ENCODE measurements around the gene JPH4. TPM values are rescaled to one million over a fixed set of nuclear protein-coding genes. Genes with fewer than 3 reads are reported as not detected.

The JPH4 gene
- total RNA-seq (2022; extraction: Qiagen RNA extraction; ENCODE audit: low read depth): 0.03 TPM in 3 of 5 replicates, not detected in the others

DNA sequence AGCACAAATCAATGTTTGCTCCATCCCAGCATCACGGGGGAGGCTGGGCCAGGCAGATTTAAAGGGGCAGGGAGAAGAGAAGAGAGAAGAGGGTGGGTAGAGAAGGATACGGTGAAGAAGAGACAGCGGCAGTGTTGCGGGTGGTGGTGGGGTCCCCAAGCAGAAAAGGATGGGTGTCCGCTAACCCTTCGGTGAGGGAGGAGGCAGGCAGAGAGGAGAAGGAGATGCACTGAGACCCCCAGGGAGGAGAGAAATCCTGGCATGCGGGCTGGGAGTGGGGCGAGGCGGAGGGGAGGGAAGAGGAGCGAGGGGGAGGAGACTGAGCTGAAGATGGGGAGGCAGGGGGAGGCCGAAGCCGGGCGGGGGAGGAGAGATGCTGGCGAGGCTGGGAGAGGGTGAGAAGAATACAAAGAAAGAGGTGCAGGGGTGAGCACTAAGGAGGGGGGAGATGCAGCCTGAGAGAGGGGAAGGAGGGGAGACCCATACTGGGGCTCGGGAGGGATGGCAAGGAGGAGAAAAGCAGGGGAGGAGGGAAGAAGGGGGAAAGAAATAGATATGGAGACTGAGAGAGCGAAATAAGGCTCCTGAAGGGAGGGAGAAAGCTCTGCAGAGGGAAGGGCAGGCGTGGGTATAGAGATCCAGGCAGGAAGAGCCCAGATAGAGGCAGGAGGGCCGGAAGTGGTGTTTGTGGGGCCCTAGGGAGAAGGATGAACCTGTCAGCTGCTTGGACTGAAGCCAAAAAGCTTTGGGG is at the start of gene JPH4:
JPH4 (minus strand) TSS at position 231 of the 751 bp plus-strand sequence. CDS start 1,337 bp downstream, outside the sequence.

DNA sequence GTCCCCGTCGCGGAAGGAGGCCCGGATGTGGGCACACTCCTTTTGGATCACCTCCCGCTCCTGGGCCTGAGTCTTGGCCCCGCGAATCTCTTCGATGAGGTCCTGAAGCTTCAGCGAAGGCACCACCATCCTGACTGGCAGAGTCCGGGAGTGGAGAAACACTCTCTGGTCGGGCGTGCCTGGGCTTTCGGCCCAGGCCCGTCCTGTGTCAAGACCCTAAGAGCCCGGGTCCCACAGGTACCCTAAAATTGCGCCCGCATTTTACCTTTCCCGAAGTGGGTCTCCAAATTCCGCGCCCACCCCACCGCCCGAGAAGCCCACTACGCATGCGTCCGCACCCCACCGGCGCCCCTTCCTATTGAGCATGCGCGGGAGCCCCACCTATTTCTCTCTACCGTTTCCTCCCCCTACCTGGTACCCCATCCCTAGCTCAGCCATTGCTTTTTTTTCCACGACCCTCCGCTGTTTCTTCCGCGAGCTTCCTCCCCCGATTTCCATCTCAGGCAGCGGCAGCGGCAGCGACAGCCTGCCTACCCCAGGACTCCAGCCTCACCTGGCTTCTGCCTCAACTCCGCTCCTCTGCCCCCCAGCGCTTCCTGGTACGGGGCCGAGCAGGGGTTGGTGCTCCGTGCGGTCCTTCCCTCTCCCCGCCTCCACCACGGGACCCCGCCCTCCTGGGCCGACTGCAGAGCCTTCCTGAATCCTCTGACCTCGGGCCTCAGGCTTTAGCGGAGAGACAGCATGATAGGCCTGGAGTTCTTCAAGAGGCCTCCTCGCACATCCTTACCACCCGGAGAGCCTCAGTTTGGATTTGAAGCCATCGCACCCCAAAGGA is 11.2 kb downstream of the JPH4 start, which contains the start of gene AP1G2:
AP1G2 (minus strand) TSS at position 606 of the 835 bp plus-strand sequence; CDS start at position 129, 477 bp downstream.

DNA sequence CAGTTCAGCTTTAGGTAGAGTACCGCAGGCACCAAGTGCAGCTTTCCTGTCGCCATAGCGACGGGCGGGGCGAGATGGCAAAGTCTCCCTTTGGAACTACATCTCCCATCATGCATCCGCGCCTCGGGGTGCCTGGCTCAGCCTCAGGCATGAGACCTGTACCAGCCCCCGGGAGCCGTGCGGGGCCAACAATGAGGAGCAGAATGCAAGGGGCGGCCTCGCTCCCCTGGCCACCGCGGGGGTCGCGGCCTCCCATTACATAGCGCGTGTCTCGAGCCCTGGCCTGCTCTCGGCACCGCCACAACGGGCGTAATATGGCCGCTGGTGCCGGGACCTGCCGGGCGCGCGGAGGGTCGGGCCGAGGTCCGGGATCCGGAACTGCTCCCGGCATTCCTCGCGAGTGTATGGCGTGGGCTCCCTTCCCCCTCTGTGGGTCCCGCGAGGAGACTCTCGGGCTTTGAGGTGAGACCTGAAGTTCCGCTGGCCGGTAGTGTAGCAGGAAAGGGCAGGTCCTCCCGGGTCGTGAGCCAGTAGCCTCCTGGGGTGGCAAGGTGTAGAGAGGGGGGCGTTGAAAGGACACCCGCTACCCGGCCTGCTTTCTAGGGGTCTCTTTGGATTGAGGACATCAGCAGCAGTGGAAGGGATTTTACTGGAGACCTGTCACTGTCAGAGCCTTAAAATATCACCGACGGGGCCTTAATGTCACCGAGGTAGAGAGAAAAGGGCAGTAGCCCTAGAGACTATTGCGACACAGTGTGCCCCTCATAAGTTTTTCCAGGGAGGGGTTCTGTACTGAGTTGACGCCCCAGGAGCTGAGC is 22.5 kb downstream of the JPH4 start, which contains the start of gene THTPA:
THTPA (plus strand) TSS at position 390 of the 818 bp plus-strand sequence. CDS start 487 bp downstream, outside the sequence.

DNA sequence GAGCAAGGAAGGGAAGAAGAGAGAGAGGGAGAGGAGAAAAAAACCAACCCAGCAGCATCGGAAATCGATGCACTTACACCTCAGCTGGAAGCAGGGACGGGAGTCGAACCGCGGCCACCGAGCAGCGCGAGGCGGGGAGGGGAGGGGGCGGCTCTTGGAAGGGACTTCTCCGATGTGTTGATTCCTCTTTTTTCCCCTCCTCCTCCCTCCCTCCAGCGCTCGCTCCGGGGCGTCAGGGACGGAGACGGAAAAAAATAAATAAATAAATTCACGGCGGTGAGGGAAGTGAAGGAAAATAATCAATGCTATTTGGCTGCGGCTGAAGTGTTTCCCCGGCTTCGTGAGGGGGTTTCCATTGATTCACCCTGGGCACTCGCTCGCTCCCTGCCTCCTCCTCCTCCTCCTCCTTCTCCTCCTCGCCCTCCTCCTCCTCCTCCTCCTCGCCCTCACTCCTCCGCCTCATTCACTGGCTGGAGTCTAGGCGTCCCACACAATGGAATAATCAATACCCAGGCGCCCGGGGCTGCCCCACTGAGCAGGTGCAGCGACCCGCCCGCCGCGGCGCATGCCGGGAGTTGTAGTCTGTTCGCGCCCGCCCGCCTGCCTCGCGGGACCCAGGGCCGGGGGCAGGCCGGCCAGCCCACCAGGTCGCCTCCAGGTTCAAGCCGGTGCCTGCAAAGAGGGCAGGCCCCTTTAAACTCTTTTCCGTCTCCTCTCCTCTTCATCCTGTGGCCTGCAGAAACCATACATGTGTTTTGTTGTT is 27.1 kb downstream of the JPH4 start, which contains the start of gene ZFHX2:
ZFHX2 (minus strand) TSS at position 500 of the 763 bp plus-strand sequence. CDS start 16,440 bp downstream, outside the sequence.

Other genes with a start within 250 kb of the JPH4 start
- gene SLC22A17, start 225.9 kb downstream of the JPH4 start, total RNA-seq (2022; extraction: Qiagen RNA extraction; ENCODE audit: low read depth): 5.2 to 8.9 TPM (median 6.8 TPM) in 5 replicates
- not detected in 5 replicates for gene EFS, start 213.6 kb downstream of the JPH4 start, total RNA-seq (2022; extraction: Qiagen RNA extraction; ENCODE audit: low read depth)
- not detected in 5 replicates for gene IL25, start 206.0 kb downstream of the JPH4 start, total RNA-seq (2022; extraction: Qiagen RNA extraction; ENCODE audit: low read depth)
- not detected in 5 replicates for gene CMTM5, start 201.7 kb downstream of the JPH4 start, total RNA-seq (2022; extraction: Qiagen RNA extraction; ENCODE audit: low read depth)
- gene MYH6, start 170.5 kb downstream of the JPH4 start, total RNA-seq (2022; extraction: Qiagen RNA extraction; ENCODE audit: low read depth): not detected in 5 replicates
- not detected in 5 replicates for gene MYH7, start 143.1 kb downstream of the JPH4 start, total RNA-seq (2022; extraction: Qiagen RNA extraction; ENCODE audit: low read depth)
- 58.7 to 78.0 TPM (median 71.2 TPM) in 5 replicates for gene NGDN, start 109.1 kb downstream of the JPH4 start, total RNA-seq (2022; extraction: Qiagen RNA extraction; ENCODE audit: low read depth)
- 0.88 to 2.1 TPM (median 1.2 TPM) in 5 replicates for gene ZFHX2, start 27.0 kb downstream of the JPH4 start, total RNA-seq (2022; extraction: Qiagen RNA extraction; ENCODE audit: low read depth)
- gene THTPA, start 22.5 kb downstream of the JPH4 start, total RNA-seq (2022; extraction: Qiagen RNA extraction; ENCODE audit: low read depth): 11.8 to 13.8 TPM (median 12.7 TPM) in 5 replicates
- gene AP1G2, start 11.0 kb downstream of the JPH4 start, total RNA-seq (2022; extraction: Qiagen RNA extraction; ENCODE audit: low read depth): 37.1 to 49.3 TPM (median 44.3 TPM) in 5 replicates
- gene DHRS2, start 57.6 kb upstream of the JPH4 start, total RNA-seq (2022; extraction: Qiagen RNA extraction; ENCODE audit: low read depth): 5.7 to 10.2 TPM (median 7.7 TPM) in 5 replicates

Data from A549 treated with RU486 at 1 μM for 4 hours (cell line).